HepG2 (cell line): ENCODE measurements around the gene STYXL1. TPM values are rescaled to one million over a fixed set of nuclear protein-coding genes. Genes with fewer than 3 reads are reported as not detected.

Source experiments
- ATAC-seq: fragments of 200-7000 bp; cut with Tn5 transposase; 3 replicates; pipeline ENCODE4 v1.9.1; 2020; ENCODE audit warnings: mild to moderate bottlenecking, moderate library complexity
- BruUV-seq: library from RNA; stranded (reverse); fragments of 400-500 nt; replicated peaks from 2 replicates; lab custom pipeline; 2021; lab: Mats Ljungman, UMichigan
- CTCF ChIA-PET: fragments of 300-600 bp; formaldehyde crosslinking; extraction: SDS; loops from one replicate; lab custom pipeline; 2021; ENCODE audit warnings: low total read pairs, inconsistent platforms, low intra/inter-chr PET ratio; lab: Yijun Ruan, JAX
- POLR2A ChIA-PET: fragments of 350-600 bp; sonication (Branson Sonifier 250); formaldehyde crosslinking; loops from one replicate; lab custom pipeline; 2020; ENCODE audit warnings: antibody characterized with exemption, inconsistent platforms; lab: Yijun Ruan, JAX
- DNase-seq: peaks from one replicate; pipeline ENCODE4 v3.0.0-alpha.2; 2015; ENCODE audit warnings: low spot score
- FAIRE-seq: peaks from 3 replicates; lab custom pipeline; 2011; peaks lifted over from hg19 to GRCh38; lab: Jason Lieb, UNC
- H2AFZ ChIP-seq: one replicate; pipeline ENCODE4 v1.6.1; 2011; ENCODE audit warnings: low read length, inconsistent platforms
- H3K27ac ChIP-seq: fragments of 300-600 bp; 3 replicates; pipeline ENCODE4 v1.8.0; 2011; ENCODE audit warnings: mixed run types, mild to moderate bottlenecking, mixed read lengths, low read length, inconsistent platforms; ENCODE audit not compliant: insufficient read depth; ENCODE audit errors: extremely low read length
- H3K27me3 ChIP-seq, 2 experiments: fragments of 200-600 bp in 1 of 2; 2 replicates in 1 of 2; 3 replicates in 1 of 2; pipeline versions ENCODE4 v1.6.0 to v1.8.0; 2011; ENCODE audit warnings: low read length in 2 of 2, mild to moderate bottlenecking in 2 of 2, moderate library complexity in 2 of 2, inconsistent platforms in 1 of 2; ENCODE audit not compliant: insufficient read depth in 2 of 2, control insufficient read depth in 1 of 2
- H3K36me3 ChIP-seq, 2 experiments: fragments of 200-600 bp in 1 of 2; replicated peaks in 1 of 2; 2 replicates in 1 of 2; 3 replicates in 1 of 2; pipeline versions ENCODE4 v1.5.1 to v1.8.0; 2011; ENCODE audit warnings: low read length in 2 of 2, inconsistent platforms in 1 of 2; ENCODE audit not compliant: insufficient read depth in 2 of 2, control insufficient read depth in 1 of 2
- H3K4me1 ChIP-seq: 2 replicates; pipeline ENCODE4 v1.5.1; 2012; ENCODE audit warnings: low read length, inconsistent platforms; ENCODE audit not compliant: insufficient read depth
- H3K4me2 ChIP-seq: 2 replicates; pipeline ENCODE4 v1.6.0; 2011; ENCODE audit warnings: low read depth, low read length, inconsistent platforms
- H3K4me3 ChIP-seq, 3 experiments: fragments of 200-600 bp in 1 of 3; sonication (generic), shearing (Covaris generic) in 1 of 3; replicated peaks in 1 of 3; 2 replicates each; pipeline ENCODE4 v1.5.1; 2011 to 2016; ENCODE audit warnings: low read length in 3 of 3, inconsistent platforms in 2 of 3, low read depth in 2 of 3, mild to moderate bottlenecking in 2 of 3, control low read depth in 1 of 3, mixed read lengths in 1 of 3; ENCODE audit not compliant: insufficient read depth in 1 of 3
- H3K79me2 ChIP-seq: one replicate; pipeline ENCODE4 v1.6.1; 2011; ENCODE audit warnings: low read length, inconsistent platforms; ENCODE audit not compliant: insufficient read depth
- H3K9ac ChIP-seq: 2 replicates; pipeline ENCODE4 v1.6.0; 2011; ENCODE audit warnings: mild to moderate bottlenecking, low read depth, low read length, inconsistent platforms; ENCODE audit not compliant: insufficient read depth
- H3K9me3 ChIP-seq: 2 replicates; pipeline ENCODE4 v1.5.1; 2012; ENCODE audit warnings: mild to moderate bottlenecking, low read length
- H4K20me1 ChIP-seq: 2 replicates; pipeline ENCODE4 v1.6.0; 2011; ENCODE audit warnings: inconsistent platforms, mild to moderate bottlenecking, low read length, moderate library complexity; ENCODE audit not compliant: insufficient read depth
- CCAR2 ChIP-seq: fragments of 200-400 bp; formaldehyde crosslinking; optimal IDR thresholded peaks from 2 replicates; pipeline ENCODE3; 2018; ENCODE audit warnings: low read depth, mild to moderate bottlenecking, low read length, moderate library complexity
- GATAD2A ChIP-seq: IDR thresholded peaks from 2 replicates; pipeline ENCODE4 v1.6.1; 2016
- HCFC1 ChIP-seq: fragments of 150-350 bp; IDR thresholded peaks from 2 replicates; pipeline ENCODE4 v1.6.1; 2014; ENCODE audit warnings: low read depth, low read length
- HOXA5 ChIP-seq: sonication (generic); formaldehyde crosslinking; IDR thresholded peaks from 2 replicates; pipeline ENCODE4 v1.4.0; 2020; ENCODE audit warnings: missing genetic modification reagents
- KAT7 ChIP-seq: IDR thresholded peaks from 2 replicates; pipeline ENCODE4 v1.6.1; 2018; ENCODE audit warnings: borderline replicate concordance, missing compliant biosample characterization
- MTA1 ChIP-seq: sonication (generic); formaldehyde crosslinking; IDR thresholded peaks from 2 replicates; pipeline ENCODE4 v1.4.0; 2020; ENCODE audit warnings: missing genetic modification reagents, mild to moderate bottlenecking, borderline replicate concordance
- NCOA2 ChIP-seq: sonication (generic); formaldehyde crosslinking; IDR thresholded peaks from 2 replicates; pipeline ENCODE4 v1.8.0; 2022; ENCODE audit warnings: inconsistent platforms
- NFKB2 ChIP-seq: sonication (generic); formaldehyde crosslinking; IDR thresholded peaks from 2 replicates; pipeline ENCODE4 v1.4.0; 2020; ENCODE audit warnings: missing genetic modification reagents, borderline replicate concordance
- STAT5B ChIP-seq: sonication (generic); formaldehyde crosslinking; IDR thresholded peaks from 2 replicates; pipeline ENCODE4 v1.4.0; 2020; ENCODE audit warnings: missing genetic modification reagents
- WIZ ChIP-seq: sonication (generic); formaldehyde crosslinking; IDR thresholded peaks from 2 replicates; pipeline ENCODE4 v1.5.1; 2020; ENCODE audit warnings: mild to moderate bottlenecking, missing genetic modification reagents
- ZFX ChIP-seq: sonication (generic); formaldehyde crosslinking; IDR thresholded peaks from 2 replicates; pipeline ENCODE4 v1.4.0; 2020; ENCODE audit warnings: mild to moderate bottlenecking, low read depth, missing genetic modification reagents, moderate library complexity
- ZMYM4 ChIP-seq: sonication (generic); formaldehyde crosslinking; IDR thresholded peaks from 2 replicates; pipeline ENCODE4 v1.8.1; 2023; ENCODE audit warnings: mild to moderate bottlenecking, missing genetic modification reagents
- ZNF138 ChIP-seq: sonication (generic); formaldehyde crosslinking; IDR thresholded peaks from 2 replicates; pipeline ENCODE4 v1.5.0; 2020; ENCODE audit warnings: mild to moderate bottlenecking, low read depth, missing genetic modification reagents
- ZNF614 ChIP-seq: IDR thresholded peaks from 2 replicates; pipeline ENCODE4 v1.6.1; 2018; ENCODE audit warnings: missing biosample characterization, missing genetic modification reagents, inconsistent platforms, borderline replicate concordance
- WGBS: methylation state at CpG from one replicate; pipeline ENCODE4 v1.1.6; 2017; ENCODE audit warnings: low lambda C conversion rate; 5-methylcytosine and 5-hydroxymethylcytosine counted together
- in situ Hi-C: cut with HindIII; loops from 2 replicates; pipeline ENCODE4 v1.10.0; 2017; ENCODE audit warnings: low pct_unique_long_range_greater_than_20kb; ENCODE audit not compliant: extremely low pct_ligation_motif_present
- intact Hi-C: fragments of 100-400 bp; cut with micrococcal nuclease; formaldehyde crosslinking; loops from one replicate; pipeline ENCODE4 v1.10.0; 2022; ENCODE audit not compliant: unreplicated experiment
- polyA plus RNA-seq, 8 experiments: library from polyadenylated mRNA; depleted of rRNA in 3 of 8; stranded (reverse) in 7 of 8; unstranded in 1 of 8; fragments of >200 nt; fragmentation: Illumina TruSeq in 4 of 8; extraction: Trizol in 4 of 8; gene quantifications; 2 replicates each; pipeline versions ENCODE4 v1.2.1 to v1.2.3, GENCODE V29; 2011 to 2016; ENCODE audit warnings: low read depth in 4 of 8, missing spikeins in 1 of 8, mixed read lengths in 1 of 8; ENCODE audit not compliant: insufficient read depth in 1 of 8
- total RNA-seq, 5 experiments: library from RNA; depleted of rRNA; stranded (reverse); fragments of >200 nt; fragmentation: Illumina TruSeq; extraction: Trizol; gene quantifications; 2 replicates each; pipeline ENCODE4 v1.2.3, GENCODE V29; 2016; ENCODE audit warnings: low read depth in 1 of 5
- TF ChIP-seq, protein P1 (sequence below), 2 experiments: sonication (generic) in 1 of 2; formaldehyde crosslinking in 1 of 2; IDR thresholded peaks; 2 replicates each; pipeline versions ENCODE4 v1.4.0 to v1.6.1; 2018 to 2020; ENCODE audit warnings: missing genetic modification reagents in 2 of 2, borderline replicate concordance in 1 of 2, low read depth in 1 of 2, mild to moderate bottlenecking in 1 of 2, missing biosample characterization in 1 of 2
- TF ChIP-seq, protein P2 (sequence below): sonication (generic); formaldehyde crosslinking; IDR thresholded peaks from 2 replicates; pipeline ENCODE4 v1.4.0; 2020; ENCODE audit warnings: missing genetic modification reagents, borderline replicate concordance
- TF ChIP-seq, protein P3 (sequence below): sonication (generic); formaldehyde crosslinking; IDR thresholded peaks from 2 replicates; pipeline ENCODE4 v1.8.0; 2022; ENCODE audit warnings: mild to moderate bottlenecking, missing genetic modification reagents, borderline replicate concordance

Gene STYXL1
- total and polyA plus RNA-seq, 2 of the 13 experiments (the other 11 are each of a cell fraction or from before 2014, with no cell fraction given) = 23.9 to 38.3 TPM

DNA sequence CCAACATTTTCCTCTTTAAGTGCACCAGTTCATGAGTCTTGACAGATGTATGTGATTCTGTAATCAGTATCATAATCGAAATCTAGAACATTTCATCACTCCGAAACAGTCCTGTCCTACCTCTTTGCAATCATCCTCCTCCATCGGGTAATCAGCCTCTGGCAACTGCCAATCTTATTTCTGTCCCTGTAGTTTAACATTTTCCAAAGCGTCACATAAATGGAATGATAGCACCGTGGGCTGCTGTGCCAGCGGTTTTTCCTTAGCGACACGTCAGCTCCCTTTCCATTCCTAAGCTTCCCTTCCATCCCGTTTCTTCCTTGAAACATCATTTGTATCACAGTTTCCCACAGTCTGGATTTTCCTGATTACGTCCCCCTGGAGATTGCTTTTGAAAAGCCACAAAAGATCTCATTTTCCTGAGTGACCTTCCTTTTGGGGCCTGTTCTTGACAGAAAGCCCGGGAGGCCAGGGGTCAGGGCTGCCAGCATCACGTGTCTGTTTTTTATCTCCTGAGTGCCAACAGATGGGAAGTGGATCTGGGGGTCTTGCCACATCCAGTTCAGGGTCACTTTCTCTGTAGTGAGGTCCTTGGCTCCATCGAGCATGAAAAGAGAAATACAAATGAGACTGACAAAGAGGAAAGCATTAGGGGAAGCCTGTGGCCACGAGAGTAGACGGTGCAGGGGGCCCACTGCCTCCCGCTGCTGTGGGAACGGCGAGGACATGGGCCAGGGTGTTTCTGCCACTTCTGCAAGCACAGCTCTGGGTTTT, 85.0 kb downstream of the STYXL1 start:
- BruUV-seq = no TSS peak
- H3K4me3 ChIP-seq = no peak overlapping the region
- DNase-seq (peak; percentile 79), FAIRE-seq (peak; percentile 62), ATAC-seq (peak; percentile 64)
- no peaks in the 10 kb centered on the region for H3K27me3 ChIP-seq
- H3K9me3 ChIP-seq = no peaks in the 10 kb centered on the region
- H3K9ac ChIP-seq = peak overlapping the region; percentile 23; the same call in 1 of the 2 replicates
- intact Hi-C loops (loop anchor here (2.0 to 5.0 kb wide), 2 partner anchors 40 to 96 kb away; no protein-coding TSS in a partner anchor), in situ Hi-C loops (loop anchor here (5.0 kb wide), 1 partner anchor 85 kb away; the partner anchor contains the start of gene RHBDD2)
- H3K4me2 ChIP-seq = no peak overlapping the region
- peaks cover 55% of the 10 kb centered on the region for H4K20me1 ChIP-seq
- WGBS = 54% methylated on average over 18 of the region's 18 CpGs
- POLR2A ChIA-PET = interaction anchor here (1.1 to 1.3 kb wide), 2 partner anchors 42 to 56 kb away, joined by 3 to 4 read pairs; no protein-coding TSS in a partner anchor
- CTCF ChIA-PET = no interaction called here
- peaks cover 58% of the 10 kb centered on the region for H3K4me1 ChIP-seq
- no peak overlapping the region for H2AFZ ChIP-seq
- H3K79me2 ChIP-seq = peaks cover 70% of the 10 kb centered on the region
- peaks cover 29 to 84% of the 10 kb centered on the region in 2 experiments for H3K36me3 ChIP-seq
- peak overlapping the region; percentile 71 for H3K27ac ChIP-seq
- TF ChIP-seq, protein P1, sequence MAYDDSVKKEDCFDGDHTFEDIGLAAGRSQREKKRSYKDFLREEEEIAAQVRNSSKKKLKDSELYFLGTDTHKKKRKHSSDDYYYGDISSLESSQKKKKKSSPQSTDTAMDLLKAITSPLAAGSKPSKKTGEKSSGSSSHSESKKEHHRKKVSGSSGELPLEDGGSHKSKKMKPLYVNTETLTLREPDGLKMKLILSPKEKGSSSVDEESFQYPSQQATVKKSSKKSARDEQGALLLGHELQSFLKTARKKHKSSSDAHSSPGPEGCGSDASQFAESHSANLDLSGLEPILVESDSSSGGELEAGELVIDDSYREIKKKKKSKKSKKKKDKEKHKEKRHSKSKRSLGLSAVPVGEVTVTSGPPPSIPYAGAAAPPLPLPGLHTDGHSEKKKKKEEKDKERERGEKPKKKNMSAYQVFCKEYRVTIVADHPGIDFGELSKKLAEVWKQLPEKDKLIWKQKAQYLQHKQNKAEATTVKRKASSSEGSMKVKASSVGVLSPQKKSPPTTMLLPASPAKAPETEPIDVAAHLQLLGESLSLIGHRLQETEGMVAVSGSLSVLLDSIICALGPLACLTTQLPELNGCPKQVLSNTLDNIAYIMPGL (CRISPR knock-in tag; IDR thresholded peaks at IDR 0.05; ENCODE audit: borderline replicate concordance in 1 of 2, low read depth in 1 of 2) = no peak
- TF ChIP-seq HOXA5 (CRISPR knock-in tag) (no peak), WIZ (no peak), NCOA2 (CRISPR knock-in tag) (peak; percentile 94), GATAD2A (CRISPR knock-in tag) (peak; percentile 91), KAT7 (no peak), ZFX (CRISPR knock-in tag) (peak; percentile 71), STAT5B (CRISPR knock-in tag) (no peak), NFKB2 (no peak), HCFC1 (no peak), MTA1 (CRISPR knock-in tag) (peak; percentile 73), ZNF614 (CRISPR knock-in tag) (no peak), ZMYM4 (CRISPR knock-in tag) (peak; percentile 71), ZNF138 (CRISPR knock-in tag) (no peak), CCAR2 (no peak)
- TF ChIP-seq, protein P2, sequence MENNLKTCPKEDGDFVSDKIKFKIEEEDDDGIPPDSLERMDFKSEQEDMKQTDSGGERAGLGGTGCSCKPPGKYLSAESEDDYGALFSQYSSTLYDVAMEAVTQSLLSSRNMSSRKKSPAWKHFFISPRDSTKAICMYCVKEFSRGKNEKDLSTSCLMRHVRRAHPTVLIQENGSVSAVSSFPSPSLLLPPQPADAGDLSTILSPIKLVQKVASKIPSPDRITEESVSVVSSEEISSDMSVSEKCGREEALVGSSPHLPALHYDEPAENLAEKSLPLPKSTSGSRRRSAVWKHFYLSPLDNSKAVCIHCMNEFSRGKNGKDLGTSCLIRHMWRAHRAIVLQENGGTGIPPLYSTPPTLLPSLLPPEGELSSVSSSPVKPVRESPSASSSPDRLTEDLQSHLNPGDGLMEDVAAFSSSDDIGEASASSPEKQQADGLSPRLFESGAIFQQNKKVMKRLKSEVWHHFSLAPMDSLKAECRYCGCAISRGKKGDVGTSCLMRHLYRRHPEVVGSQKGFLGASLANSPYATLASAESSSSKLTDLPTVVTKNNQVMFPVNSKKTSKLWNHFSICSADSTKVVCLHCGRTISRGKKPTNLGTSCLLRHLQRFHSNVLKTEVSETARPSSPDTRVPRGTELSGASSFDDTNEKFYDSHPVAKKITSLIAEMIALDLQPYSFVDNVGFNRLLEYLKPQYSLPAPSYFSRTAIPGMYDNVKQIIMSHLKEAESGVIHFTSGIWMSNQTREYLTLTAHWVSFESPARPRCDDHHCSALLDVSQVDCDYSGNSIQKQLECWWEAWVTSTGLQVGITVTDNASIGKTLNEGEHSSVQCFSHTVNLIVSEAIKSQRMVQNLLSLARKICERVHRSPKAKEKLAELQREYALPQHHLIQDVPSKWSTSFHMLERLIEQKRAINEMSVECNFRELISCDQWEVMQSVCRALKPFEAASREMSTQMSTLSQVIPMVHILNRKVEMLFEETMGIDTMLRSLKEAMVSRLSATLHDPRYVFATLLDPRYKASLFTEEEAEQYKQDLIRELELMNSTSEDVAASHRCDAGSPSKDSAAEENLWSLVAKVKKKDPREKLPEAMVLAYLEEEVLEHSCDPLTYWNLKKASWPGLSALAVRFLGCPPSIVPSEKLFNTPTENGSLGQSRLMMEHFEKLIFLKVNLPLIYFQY (CRISPR knock-in tag) = 0 out of 2 replicates have a peak, but pooled peaks have one; percentile 31
- TF ChIP-seq, protein P3, sequence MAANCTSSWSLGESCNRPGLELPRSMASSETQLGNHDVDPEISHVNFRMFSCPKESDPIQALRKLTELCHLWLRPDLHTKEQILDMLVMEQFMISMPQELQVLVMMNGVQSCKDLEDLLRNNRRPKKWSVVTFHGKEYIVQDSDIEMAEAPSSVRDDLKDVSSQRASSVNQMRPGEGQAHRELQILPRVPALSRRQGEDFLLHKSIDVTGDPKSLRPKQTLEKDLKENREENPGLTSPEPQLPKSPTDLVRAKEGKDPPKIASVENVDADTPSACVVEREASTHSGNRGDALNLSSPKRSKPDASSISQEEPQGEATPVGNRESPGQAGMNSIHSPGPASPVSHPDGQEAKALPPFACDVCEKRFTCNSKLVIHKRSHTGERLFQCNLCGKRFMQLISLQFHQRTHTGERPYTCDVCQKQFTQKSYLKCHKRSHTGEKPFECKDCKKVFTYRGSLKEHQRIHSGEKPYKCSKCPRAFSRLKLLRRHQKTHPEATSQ (CRISPR knock-in tag) = no peak; the same call in 1 of the 2 replicates
